Medulla oblongata (tissue), 1 donor: ENCODE measurements around the gene MYEOV.

ENCODE experiments used
- DNase-seq: peaks from one replicate; pipeline ENCODE4 v3.0.0-alpha.2; 2015; ENCODE audit errors: extremely low spot score

The MYEOV gene

DNA sequence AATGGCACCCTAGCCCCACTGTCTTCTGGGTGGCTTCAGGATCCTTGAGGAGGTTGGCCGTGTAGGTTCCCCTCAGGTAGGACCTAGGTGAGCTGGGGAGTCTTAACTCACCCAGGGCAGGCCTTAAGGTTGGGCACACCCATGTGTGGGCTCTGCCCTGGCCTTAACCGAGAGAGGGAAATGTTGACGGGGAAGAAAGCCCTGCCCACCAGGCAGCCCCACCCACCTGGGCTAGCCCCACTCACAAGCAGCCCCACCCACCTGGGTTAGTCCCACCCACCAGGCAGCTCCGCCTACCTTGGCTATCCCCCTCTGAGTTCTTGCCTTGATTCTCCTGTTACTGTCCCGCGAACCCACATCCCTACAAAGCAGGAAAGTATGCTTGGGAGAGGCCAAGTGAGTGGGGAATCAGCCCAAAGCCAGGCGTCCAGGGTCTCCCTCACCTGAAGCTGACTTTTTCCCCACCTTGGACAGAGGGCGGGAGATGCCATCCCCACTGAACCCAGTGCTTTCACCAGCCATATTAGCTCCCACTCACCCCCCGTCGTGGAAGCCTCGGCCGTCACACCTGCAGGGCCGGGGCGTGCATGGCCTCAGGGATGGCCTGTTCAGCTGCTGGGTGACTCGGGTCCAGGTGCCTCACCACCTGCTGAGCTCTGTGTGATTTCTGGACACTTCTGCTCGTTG is at the start of gene MYEOV:
Gene MYEOV, plus strand, starts transcription at position 337 of the 687 bp plus-strand sequence. CDS start 1,200 bp downstream, outside the sequence.
- DNase-seq: no peak

DNA sequence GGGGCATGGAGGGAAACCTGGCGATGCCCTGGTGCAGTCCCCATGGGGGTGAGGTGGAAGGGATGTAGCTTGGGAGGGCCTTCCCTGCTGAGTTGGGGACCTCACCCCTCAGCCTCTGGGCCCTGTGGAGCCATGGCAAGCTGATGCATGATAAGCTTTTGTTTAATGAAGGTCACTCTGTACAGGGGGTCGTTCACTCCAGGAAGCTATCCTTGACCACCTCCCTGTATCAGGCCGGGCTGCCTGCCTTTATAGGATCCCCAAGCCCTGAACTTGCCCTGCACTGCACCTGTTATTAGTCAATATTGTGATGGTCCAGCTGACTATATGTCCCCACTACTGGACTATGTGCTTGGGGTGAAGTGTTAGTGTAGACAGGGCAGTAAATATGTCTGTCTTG is 49.7 kb upstream of the MYEOV start:
- DNase-seq: no peak

DNA sequence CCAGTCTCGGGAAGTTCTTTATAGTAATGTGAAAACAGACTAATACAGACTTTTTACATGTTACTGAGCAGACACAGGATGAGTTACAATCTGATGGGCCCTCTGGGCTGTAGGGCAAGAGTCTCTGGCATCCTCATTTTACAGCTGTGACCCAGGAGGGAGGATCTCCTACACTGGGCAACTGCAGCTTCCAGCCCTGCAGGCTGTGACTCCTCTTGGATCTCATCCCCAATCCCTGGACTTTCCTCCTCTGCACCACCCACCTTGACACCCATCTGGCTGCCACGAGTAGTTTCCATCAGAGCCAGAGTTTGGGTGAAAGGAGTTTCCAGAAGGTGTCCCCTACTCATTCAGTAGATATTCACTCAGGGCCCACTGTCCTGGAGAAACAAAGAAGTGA is 48.9 kb upstream of the MYEOV start:
- no peak for DNase-seq

GRCh38 chr11:69245491-69246345 is 48.2 kb upstream of the MYEOV start:
- no peak for DNase-seq

- no peak for DNase-seq
Observed at GRCh38 chr11:69249311-69250185, 44.4 kb upstream of the MYEOV start.

DNA sequence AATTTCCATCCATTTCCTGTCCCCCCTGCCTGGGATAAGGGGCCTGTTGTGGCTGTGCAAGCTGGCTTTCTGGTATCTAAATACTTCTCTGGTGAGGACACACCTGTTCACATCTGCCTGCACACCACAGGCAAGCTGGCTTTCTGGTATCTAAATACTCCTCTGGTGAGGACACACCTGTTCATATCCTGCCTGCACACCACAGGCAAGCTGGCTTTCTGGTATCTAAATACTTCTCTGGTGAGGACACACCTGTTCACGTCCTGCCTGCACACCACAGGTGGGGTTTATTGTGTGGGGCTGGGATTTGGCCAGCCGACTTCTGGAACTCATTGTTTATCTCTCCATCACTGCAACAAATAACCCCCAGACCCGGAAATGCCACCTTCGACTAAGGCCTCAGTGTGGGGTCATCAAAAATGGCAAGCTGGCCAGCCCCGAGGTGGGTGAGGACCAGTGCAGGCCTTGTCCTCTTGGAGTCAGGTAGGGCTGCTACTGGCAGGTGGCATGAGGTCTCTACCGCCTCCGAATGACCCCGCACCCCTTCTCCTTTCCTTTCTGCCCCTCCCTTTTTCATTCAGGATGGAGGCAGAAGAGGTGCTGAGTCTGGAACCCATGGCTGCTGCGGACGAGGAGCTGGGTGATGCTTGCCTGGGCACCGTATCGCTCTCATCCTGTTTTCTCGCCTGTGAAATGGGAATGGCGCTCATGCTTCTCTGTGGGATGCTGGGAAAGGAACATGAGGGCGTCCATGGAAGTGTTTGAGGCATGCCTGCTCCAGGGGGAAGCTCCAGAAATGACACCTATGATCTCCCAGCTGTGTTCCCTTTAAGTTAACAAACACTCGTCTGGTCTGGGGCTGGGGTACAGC is 43.5 kb upstream of the MYEOV start:
- DNase-seq: no peak

DNA sequence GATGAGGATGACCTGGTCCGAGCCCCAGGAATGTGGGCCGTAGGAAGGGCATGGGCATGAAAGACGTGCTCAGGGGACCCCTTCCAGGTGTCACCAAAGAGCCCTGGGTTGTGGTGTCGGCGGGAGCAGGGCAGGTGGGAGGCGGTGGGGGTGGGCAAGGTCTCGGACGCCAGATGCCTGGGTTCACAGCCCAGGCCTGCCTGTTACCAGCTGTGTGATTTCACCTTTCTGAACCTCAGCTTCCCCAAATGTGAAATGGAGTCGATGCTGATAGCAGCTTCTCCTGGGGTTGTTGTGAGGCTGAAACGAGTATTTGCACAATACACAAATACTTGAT is 42.9 kb upstream of the MYEOV start:
- no peak for DNase-seq

GRCh38 chr11:69251639-69252489 is 42.1 kb upstream of the MYEOV start:
- no peak for DNase-seq

DNA sequence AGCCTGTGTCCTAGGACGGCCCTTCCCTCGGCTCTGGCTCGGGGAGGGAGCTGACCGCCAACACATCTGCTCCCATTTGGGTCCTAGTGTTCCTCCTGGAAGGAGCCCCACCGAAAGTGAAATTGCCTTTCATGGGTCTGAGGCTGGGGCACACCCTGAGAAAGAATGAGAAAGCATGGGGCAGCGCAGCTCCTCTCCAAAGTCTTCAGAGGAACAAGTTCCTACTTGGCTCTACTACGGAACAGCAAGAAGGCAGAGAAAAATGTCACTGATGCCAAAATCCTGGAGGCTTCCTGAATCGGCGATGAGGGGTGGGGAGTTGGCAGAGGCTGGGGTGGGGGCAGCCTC is 41.5 kb upstream of the MYEOV start:
- DNase-seq: no peak

DNA sequence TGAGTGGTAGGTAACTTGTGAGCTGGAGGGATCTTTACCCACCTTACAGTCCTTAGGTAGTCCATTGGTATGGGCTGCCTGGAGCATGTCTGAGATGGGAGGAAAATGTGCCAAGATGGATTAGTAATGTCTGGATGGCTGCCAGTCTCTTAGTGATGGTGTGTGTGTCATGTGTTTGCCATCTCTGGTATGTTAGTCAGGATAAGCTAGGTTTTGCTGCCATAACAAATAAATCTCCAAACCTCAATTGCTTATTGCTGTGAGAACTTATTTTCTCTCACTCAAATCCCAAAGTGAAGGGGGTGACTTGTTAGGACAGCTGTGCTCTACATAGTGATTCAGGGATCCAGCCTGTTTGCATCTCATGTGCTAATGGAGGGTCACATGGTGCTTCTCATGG is 40.9 kb upstream of the MYEOV start:
- no peak for DNase-seq

DNA sequence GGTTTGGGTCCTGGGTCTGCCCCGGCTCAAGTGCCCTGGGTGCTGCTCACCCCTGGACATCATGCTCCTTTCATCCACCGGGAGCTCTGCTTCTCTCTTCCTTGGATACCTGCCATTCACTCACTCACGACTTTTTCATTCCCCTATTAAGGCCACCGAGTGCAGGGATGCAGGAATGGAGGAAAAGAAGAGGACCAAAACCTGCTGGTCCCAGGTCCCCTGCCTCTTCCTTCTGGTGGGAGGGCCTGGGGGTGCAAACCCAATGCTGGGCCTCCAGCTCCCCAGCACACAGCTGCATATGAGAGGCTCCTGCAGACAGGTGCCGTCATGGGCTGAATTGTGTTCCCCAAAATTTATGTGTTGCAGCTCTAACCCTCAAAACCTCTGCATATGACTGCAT is 36.8 kb upstream of the MYEOV start:
- DNase-seq: no peak

DNA sequence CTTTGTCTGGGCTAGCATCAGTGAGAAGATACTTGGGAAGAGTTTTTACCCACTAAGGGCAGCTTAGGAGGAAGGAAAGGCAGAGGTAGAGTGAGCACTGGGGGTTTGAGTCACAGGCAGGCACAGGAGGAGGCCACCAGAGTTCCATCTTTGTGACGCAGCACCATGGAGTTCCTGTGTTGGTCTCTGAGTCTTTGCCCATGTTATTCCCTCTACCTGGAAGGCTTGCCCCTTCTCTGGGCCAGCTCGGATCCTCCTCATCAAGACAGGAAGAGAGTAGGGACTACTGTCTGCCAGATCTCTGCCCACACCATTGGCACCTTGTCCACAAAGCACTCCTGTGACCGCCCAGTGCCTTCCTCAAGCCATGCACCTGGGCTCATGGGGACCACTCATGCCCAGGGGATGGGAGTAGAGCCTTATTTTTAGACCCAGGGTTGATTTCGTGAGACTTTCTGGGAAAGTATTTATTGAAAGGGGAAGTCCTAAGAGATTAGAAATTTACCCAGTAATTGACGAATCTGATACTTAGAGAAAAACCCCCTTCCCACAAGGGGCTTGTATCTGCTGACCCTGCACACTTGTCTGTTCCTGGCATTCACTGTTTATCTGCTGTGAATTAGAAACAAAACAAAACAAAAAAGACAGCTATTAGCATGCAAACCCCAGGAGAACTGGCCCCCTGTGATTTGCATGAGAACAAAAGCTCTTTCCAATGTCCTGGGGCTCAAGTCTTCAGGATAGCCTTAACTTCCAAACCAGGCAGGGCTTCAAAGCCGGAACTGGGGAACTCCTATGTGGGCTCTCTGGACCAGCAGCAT is 35.9 kb upstream of the MYEOV start:
- DNase-seq: no peak

GRCh38 chr11:69259096-69259495 is 34.9 kb upstream of the MYEOV start:
- DNase-seq: no peak

DNA sequence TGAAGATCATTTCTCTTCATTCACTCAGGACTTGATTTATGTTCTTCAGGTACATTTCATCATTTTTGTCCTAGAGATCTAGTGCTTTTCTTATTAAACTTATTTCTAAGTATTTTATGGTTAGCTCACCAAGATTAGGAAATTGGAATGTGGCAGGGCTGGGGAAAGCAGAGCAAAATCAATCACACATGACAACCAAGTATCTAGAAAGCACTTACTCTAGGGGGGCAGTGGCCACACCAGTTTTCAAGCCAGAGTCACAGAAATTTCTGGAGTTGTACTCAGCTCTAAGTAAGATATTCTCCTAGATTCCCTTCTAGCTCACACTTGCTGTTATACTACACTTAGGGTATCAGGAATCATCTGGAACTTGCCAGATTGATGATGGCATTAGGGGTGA is 33.3 kb upstream of the MYEOV start:
- DNase-seq: no peak

- DNase-seq: no peak
Observed at GRCh38 chr11:69261116-69261515, 32.8 kb upstream of the MYEOV start.

- DNase-seq: no peak
Observed at GRCh38 chr11:69262918-69263735, 30.8 kb upstream of the MYEOV start.

DNA sequence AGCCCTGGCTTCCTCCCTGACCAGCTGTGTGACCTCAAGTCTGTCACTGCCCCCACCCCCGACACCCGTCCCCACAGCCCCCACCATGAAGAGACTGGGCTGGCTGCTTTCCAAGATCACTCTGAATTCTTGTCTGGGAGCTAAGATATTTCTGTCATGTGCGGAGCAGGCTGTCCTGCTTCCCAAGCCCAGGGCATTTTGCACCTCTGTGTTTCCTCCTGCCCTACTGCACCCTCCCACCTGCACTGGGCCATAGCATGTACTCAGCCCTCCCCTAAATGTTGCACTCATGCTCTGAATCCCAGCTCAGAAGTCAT is 30.3 kb upstream of the MYEOV start:
- DNase-seq: no peak

DNA sequence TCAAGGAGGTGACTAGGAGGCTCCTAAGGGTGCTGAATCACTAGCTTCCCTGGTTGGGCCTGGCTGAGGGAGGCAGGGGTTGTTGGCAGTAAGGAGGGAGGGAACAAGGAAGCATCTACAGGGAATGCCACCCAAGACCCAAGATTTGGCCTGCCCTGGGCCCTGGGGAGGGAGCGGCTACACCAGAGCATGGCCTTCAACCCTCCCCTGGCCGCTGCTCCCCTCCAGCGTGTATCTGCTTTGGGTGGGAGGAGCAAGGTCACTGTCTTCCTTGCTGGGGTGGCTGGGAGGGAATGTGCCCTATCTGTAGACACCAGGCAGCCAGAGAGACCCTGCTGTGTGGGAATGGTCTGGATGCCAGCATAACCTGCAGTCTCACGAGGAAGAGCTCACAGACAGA is 29.5 kb upstream of the MYEOV start:
- no peak for DNase-seq

GRCh38 chr11:69265210-69265609 is 28.7 kb upstream of the MYEOV start:
- no peak for DNase-seq
